IMR-90 (cell line): Measurements from ENCODE around the gene CLNK. TPM values are rescaled to one million over a fixed set of nuclear protein-coding genes. Genes with fewer than 3 reads are reported as not detected.

Experiments
- ATAC-seq: fragments of 200-7000 bp; cut with Tn5 transposase; 2 replicates; pipeline ENCODE4 v1.9.1; 2020; ENCODE audit warnings: low read depth, mild to moderate bottlenecking, moderate library complexity
- BruUV-seq: library from RNA; stranded (reverse); fragments of 400-500 nt; replicated peaks from 2 replicates; lab custom pipeline; 2021; lab: Mats Ljungman, UMichigan
- CTCF ChIA-PET: fragments of 300-600 bp; formaldehyde crosslinking; extraction: SDS; loops from one replicate; lab custom pipeline; 2021; ENCODE audit warnings: antibody characterized with exemption; lab: Yijun Ruan, JAX
- POLR2A ChIA-PET: fragments of 300-600 bp; sonication (Branson Sonifier 250); formaldehyde crosslinking; loops from one replicate; lab custom pipeline; 2022; ENCODE audit warnings: antibody characterized with exemption; ENCODE audit not compliant: unreplicated experiment; lab: Charles Lee
- DNase-seq: peaks from one replicate; pipeline ENCODE4 v3.0.0; 2013
- H2AFZ ChIP-seq: replicated peaks from 2 replicates; pipeline ENCODE3; 2013; ENCODE audit warnings: low read length, mild to moderate bottlenecking; ENCODE audit not compliant: poor library complexity
- H2AK5ac ChIP-seq: 2 replicates; pipeline ENCODE4 v1.6.1; 2013; ENCODE audit warnings: low read depth, low read length, inconsistent platforms
- H2AK9ac ChIP-seq: replicated peaks from 2 replicates; pipeline ENCODE3; 2013; ENCODE audit warnings: mild to moderate bottlenecking, low read depth, low read length, moderate library complexity; ENCODE audit not compliant: poor library complexity
- H2BK120ac ChIP-seq: 2 replicates; pipeline ENCODE4 v1.6.1; 2013; ENCODE audit warnings: low read depth, low read length, inconsistent platforms
- H2BK15ac ChIP-seq: 3 replicates; pipeline ENCODE4 v1.6.1; 2013; ENCODE audit warnings: low read depth, low read length, inconsistent platforms
- H2BK20ac ChIP-seq: 2 replicates; pipeline ENCODE4 v1.6.1; 2013; ENCODE audit warnings: low read depth, mild to moderate bottlenecking, inconsistent platforms, low read length, moderate library complexity
- H2BK5ac ChIP-seq: 2 replicates; pipeline ENCODE4 v1.6.1; 2013; ENCODE audit warnings: mild to moderate bottlenecking, low read depth, low read length, inconsistent platforms; ENCODE audit not compliant: poor library complexity, severe bottlenecking
- H3K14ac ChIP-seq: replicated peaks from 2 replicates; pipeline ENCODE4 v1.6.1; 2013; ENCODE audit warnings: low read depth, low read length, inconsistent platforms
- H3K18ac ChIP-seq: 2 replicates; pipeline ENCODE4 v1.6.1; 2013; ENCODE audit warnings: low read depth, low read length, control low read depth
- H3K23ac ChIP-seq: 2 replicates; pipeline ENCODE4 v1.6.1; 2013; ENCODE audit warnings: low read depth, low read length, inconsistent platforms
- H3K27ac ChIP-seq: 2 replicates; pipeline ENCODE4 v1.5.1; 2013; ENCODE audit warnings: mild to moderate bottlenecking, control low read depth, low read length; ENCODE audit not compliant: insufficient read depth
- H3K27me3 ChIP-seq: 2 replicates; pipeline ENCODE4 v1.6.1; 2013; ENCODE audit warnings: low read length; ENCODE audit not compliant: control insufficient read depth, insufficient read depth
- H3K36me3 ChIP-seq: 2 replicates; pipeline ENCODE4 v1.6.1; 2013; ENCODE audit warnings: low read length, mixed read lengths; ENCODE audit not compliant: control insufficient read depth, insufficient read depth
- H3K4ac ChIP-seq: 2 replicates; pipeline ENCODE4 v1.6.1; 2013; ENCODE audit warnings: low read depth, low read length, inconsistent platforms
- H3K4me1 ChIP-seq: 2 replicates; pipeline ENCODE4 v1.6.1; 2013; ENCODE audit warnings: low read length, mixed read lengths; ENCODE audit not compliant: control insufficient read depth, insufficient read depth
- H3K4me2 ChIP-seq: 2 replicates; pipeline ENCODE4 v1.6.1; 2013; ENCODE audit warnings: low read depth, mild to moderate bottlenecking, control low read depth, low read length, moderate library complexity
- H3K4me3 ChIP-seq: 2 replicates; pipeline ENCODE4 v1.5.1; 2013; ENCODE audit warnings: low read depth, mild to moderate bottlenecking, control low read depth, low read length, moderate library complexity; ENCODE audit not compliant: insufficient read depth
- H3K56ac ChIP-seq: 2 replicates; pipeline ENCODE4 v1.6.1; 2013; ENCODE audit warnings: low read length, inconsistent platforms; ENCODE audit not compliant: insufficient read depth; ENCODE audit errors: extremely low read depth
- H3K79me1 ChIP-seq, 2 experiments: 2 replicates each; pipeline ENCODE4 v1.6.1; 2013; ENCODE audit warnings: low read length in 2 of 2, inconsistent platforms in 1 of 2, low read depth in 1 of 2
- H3K9ac ChIP-seq: 2 replicates; pipeline ENCODE4 v1.6.1; 2013; ENCODE audit warnings: low read depth, low read length, control low read depth
- H3K9me1 ChIP-seq: 2 replicates; pipeline ENCODE4 v1.6.1; 2013; ENCODE audit warnings: low read length, inconsistent platforms; ENCODE audit not compliant: insufficient read depth
- H3K9me3 ChIP-seq: 2 replicates; pipeline ENCODE4 v1.6.1; 2013; ENCODE audit warnings: low read length; ENCODE audit not compliant: control insufficient read depth, insufficient read depth
- H4K20me1 ChIP-seq: 2 replicates; pipeline ENCODE4 v1.6.1; 2013; ENCODE audit warnings: low read length, inconsistent platforms; ENCODE audit not compliant: insufficient read depth
- H4K5ac ChIP-seq: 2 replicates; pipeline ENCODE4 v1.6.1; 2013; ENCODE audit warnings: mild to moderate bottlenecking, low read depth, low read length, control low read depth
- H4K8ac ChIP-seq, 2 experiments: 2 replicates each; pipeline ENCODE4 v1.6.1; 2013; ENCODE audit warnings: low read depth in 2 of 2, low read length in 2 of 2, control low read depth in 1 of 2, inconsistent platforms in 1 of 2
- H4K91ac ChIP-seq: 2 replicates; pipeline ENCODE4 v1.6.1; 2013; ENCODE audit warnings: low read depth, low read length, inconsistent platforms; ENCODE audit not compliant: insufficient read depth
- BHLHE40 ChIP-seq: fragments of 150-350 bp; IDR thresholded peaks from 2 replicates; pipeline ENCODE4 v1.6.1; 2016; ENCODE audit warnings: mild to moderate bottlenecking, low read depth, low read length
- CEBPB ChIP-seq: IDR thresholded peaks from 2 replicates; pipeline ENCODE4 v1.6.1; 2012; ENCODE audit warnings: low read depth, low read length, improper control_type of control experiment
- CHD1 ChIP-seq: IDR thresholded peaks from 2 replicates; pipeline ENCODE4 v1.6.1; 2012; ENCODE audit warnings: low read depth, low read length, improper control_type of control experiment
- CTCF ChIP-seq: conservative IDR thresholded peaks from 2 replicates; pipeline ENCODE4 v1.5.1; 2012; ENCODE audit warnings: mild to moderate bottlenecking, low read depth, low read length, improper control_type of control experiment
- FOS ChIP-seq: fragments of 150-350 bp; IDR thresholded peaks from 2 replicates; pipeline ENCODE4 v1.6.1; 2016; ENCODE audit warnings: low read depth, low read length
- MAFK ChIP-seq: IDR thresholded peaks from 2 replicates; pipeline ENCODE4 v1.6.1; 2012; ENCODE audit warnings: low read depth, low read length, improper control_type of control experiment
- MAZ ChIP-seq: IDR thresholded peaks from 2 replicates; pipeline ENCODE4 v1.6.1; 2012; ENCODE audit warnings: low read depth, mild to moderate bottlenecking, low read length, improper control_type of control experiment, moderate library complexity, borderline replicate concordance
- MXI1 ChIP-seq: IDR thresholded peaks from 2 replicates; pipeline ENCODE4 v1.6.1; 2012; ENCODE audit warnings: low read depth, mild to moderate bottlenecking, low read length, moderate library complexity, borderline replicate concordance
- NFE2L2 ChIP-seq: fragments of 150-350 bp; IDR thresholded peaks from 2 replicates; pipeline ENCODE4 v1.6.1; 2016; ENCODE audit warnings: low read depth, mild to moderate bottlenecking, low read length
- RAD21 ChIP-seq: IDR thresholded peaks from 2 replicates; pipeline ENCODE4 v1.6.1; 2012; ENCODE audit warnings: low read length, improper control_type of control experiment
- RCOR1 ChIP-seq: IDR thresholded peaks from 2 replicates; pipeline ENCODE4 v1.6.1; 2012; ENCODE audit warnings: mild to moderate bottlenecking, low read length, improper control_type of control experiment; ENCODE audit not compliant: insufficient replicate concordance
- RFX5 ChIP-seq: IDR thresholded peaks from 2 replicates; pipeline ENCODE4 v1.8.0; 2012; ENCODE audit warnings: low read depth, mild to moderate bottlenecking, low read length, moderate library complexity
- SMC3 ChIP-seq: fragments of 150-350 bp; IDR thresholded peaks from 2 replicates; pipeline ENCODE4 v1.6.1; 2016; ENCODE audit warnings: low read depth, mild to moderate bottlenecking, antibody characterized with exemption, low read length, moderate library complexity
- USF2 ChIP-seq: fragments of 150-350 bp; IDR thresholded peaks from 2 replicates; pipeline ENCODE4 v1.6.1; 2017; ENCODE audit warnings: mild to moderate bottlenecking, antibody characterized with exemption, low read length, low read depth
- WGBS, 2 experiments: methylation state at CpG; one replicate each; pipeline versions ENCODE4 v1.1.5 to v1.1.7; 2013; ENCODE audit warnings: missing lambda C conversion rate in 2 of 2; ENCODE audit not compliant: insufficient read length in 1 of 2; ENCODE audit errors: extremely low coverage in 2 of 2; 5-methylcytosine and 5-hydroxymethylcytosine counted together
- dilution Hi-C: fragments of 300-500 bp; cut with HindIII; formaldehyde crosslinking; loops from one replicate; pipeline ENCODE4 v1.14.3; 2018; ENCODE audit warnings: low sequenced_read_pairs; ENCODE audit not compliant: unreplicated experiment
- in situ Hi-C: fragments of 300-500 bp; cut with MboI; formaldehyde crosslinking; loops from 3 replicates; pipeline ENCODE4 v1.14.3; 2019; ENCODE audit warnings: low sequenced_read_pairs, inconsistent platforms, mixed read lengths
- intact Hi-C: fragments of 100-400 bp; cut with micrococcal nuclease; formaldehyde crosslinking; loops from 2 replicates; pipeline ENCODE4 v1.10.0; 2022
- polyA plus RNA-seq, 3 experiments: library from polyadenylated mRNA; depleted of rRNA; stranded (reverse); fragments of >200 nt; gene quantifications; 2 replicates each; pipeline ENCODE4 v1.2.3, GENCODE V29; 2012; ENCODE audit warnings: low replicate concordance in 1 of 3
- total RNA-seq: library from RNA; depleted of rRNA; stranded (reverse); fragments of >200 nt; gene quantifications from 2 replicates; pipeline ENCODE4 v1.2.3, GENCODE V29; 2012
- TF ChIP-seq, protein P1 (sequence below): fragments of 150-350 bp; IDR thresholded peaks from 2 replicates; pipeline ENCODE4 v1.6.1; 2016; ENCODE audit warnings: low read depth, mild to moderate bottlenecking, low read length, moderate library complexity, borderline replicate concordance

CLNK gene
- total and polyA plus RNA-seq, 2 of the 4 experiments (the other 2 are of a cell fraction), result not detected

DNA sequence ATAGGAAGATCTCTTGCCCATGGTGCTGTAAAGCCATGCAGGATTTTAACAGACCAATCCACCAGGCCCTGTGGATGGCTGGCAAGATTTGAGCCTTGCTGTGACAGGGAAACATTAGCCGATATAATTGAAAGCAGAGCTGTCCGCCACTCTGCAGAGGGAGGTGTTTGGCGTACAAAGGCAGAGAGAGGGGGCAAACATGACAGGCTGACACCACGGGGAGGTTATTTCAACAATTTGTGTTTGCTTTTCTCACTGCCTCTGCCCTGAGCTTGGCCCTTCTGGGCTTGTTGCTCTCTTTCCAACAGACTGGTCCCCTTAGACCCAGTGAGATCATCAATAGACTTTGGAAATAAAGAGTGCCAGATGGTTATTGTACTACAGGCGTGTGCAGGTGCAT lies 59.4 kb downstream of the CLNK start:
- no peak overlapping the region for H3K18ac ChIP-seq
- H3K14ac ChIP-seq, result no peak overlapping the region
- no peak overlapping the region for H2BK15ac ChIP-seq
- no peak overlapping the region for H2AFZ ChIP-seq
- no peaks in the 10 kb centered on the region for H3K9me3 ChIP-seq
- POLR2A ChIA-PET, result no interaction called here
- H3K27me3 ChIP-seq, result peaks cover 17% of the 10 kb centered on the region
- H4K5ac ChIP-seq, result no peak overlapping the region
- ATAC-seq, result no peak; the same call in 1 of the 2 replicates
- no peak overlapping the region for H2AK9ac ChIP-seq
- no peak overlapping the region for H2BK20ac ChIP-seq
- no peak overlapping the region for H2BK120ac ChIP-seq
- no peak overlapping the region for H4K91ac ChIP-seq
- no peak for DNase-seq
- 64% methylated on average over 2 of the region's 5 CpGs; no CpG with 5 or more reads in 1 of the 2 experiments for WGBS, 2 experiments
- H3K36me3 ChIP-seq, result no peaks in the 10 kb centered on the region
- in situ Hi-C loops (no loop called here), intact Hi-C loops (no loop called here), dilution Hi-C loops (no loop called here)
- H4K8ac ChIP-seq, result no peak overlapping the region
- H3K79me1 ChIP-seq, result no peaks in the 10 kb centered on the region
- H2AK5ac ChIP-seq, result no peak overlapping the region; the same call in 1 of the 2 replicates
- no peaks in the 10 kb centered on the region; the same call in 1 of the 2 replicates for H3K9me1 ChIP-seq
- H3K4ac ChIP-seq, result no peak overlapping the region
- TF ChIP-seq CTCF (no peak), NFE2L2 (no peak), RAD21 (no peak), RFX5 (no peak), MAFK (no peak), CEBPB (no peak), CHD1 (no peak), MAZ (no peak), MXI1 (no peak), BHLHE40 (no peak), SMC3 (no peak), FOS (no peak), RCOR1 (no peak), USF2 (no peak)
- TF ChIP-seq, protein P1, sequence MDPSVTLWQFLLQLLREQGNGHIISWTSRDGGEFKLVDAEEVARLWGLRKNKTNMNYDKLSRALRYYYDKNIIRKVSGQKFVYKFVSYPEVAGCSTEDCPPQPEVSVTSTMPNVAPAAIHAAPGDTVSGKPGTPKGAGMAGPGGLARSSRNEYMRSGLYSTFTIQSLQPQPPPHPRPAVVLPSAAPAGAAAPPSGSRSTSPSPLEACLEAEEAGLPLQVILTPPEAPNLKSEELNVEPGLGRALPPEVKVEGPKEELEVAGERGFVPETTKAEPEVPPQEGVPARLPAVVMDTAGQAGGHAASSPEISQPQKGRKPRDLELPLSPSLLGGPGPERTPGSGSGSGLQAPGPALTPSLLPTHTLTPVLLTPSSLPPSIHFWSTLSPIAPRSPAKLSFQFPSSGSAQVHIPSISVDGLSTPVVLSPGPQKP, result no peak
- no peak overlapping the region for H3K27ac ChIP-seq
- no peak overlapping the region for H3K4me2 ChIP-seq
- no peak overlapping the region for H2BK5ac ChIP-seq
- no peak overlapping the region for H3K23ac ChIP-seq
- no peaks in the 10 kb centered on the region for H4K20me1 ChIP-seq
- CTCF ChIA-PET, result no interaction called here
- no peak overlapping the region for H3K4me3 ChIP-seq
- H3K4me1 ChIP-seq, result 0 out of 2 replicates have a peak, but pooled peaks cover 2% of the 10 kb centered on the region
- H3K9ac ChIP-seq, result no peak overlapping the region
- H3K56ac ChIP-seq, result no peak overlapping the region
- BruUV-seq, result no TSS peak
